PC-3 (cell line): ENCODE results near the gene BRD9.

Experiments used
- CTCF ChIP-seq: fragments of 300-600 bp; sonication (generic); conservative IDR thresholded peaks from 2 replicates; pipeline ENCODE4 v1.5.1; 2017; ENCODE audit warnings: antibody characterized with exemption, low read depth, mild to moderate bottlenecking, low read length
- EZH2 ChIP-seq: fragments of 300-600 bp; sonication (generic); IDR thresholded peaks from one replicate; pipeline ENCODE4 v1.6.1; 2017; ENCODE audit warnings: antibody characterized with exemption, mild to moderate bottlenecking, low read length; ENCODE audit not compliant: unreplicated experiment
- EZH2phosphoT487 ChIP-seq: fragments of 300-600 bp; sonication (generic); IDR thresholded peaks from 2 replicates; pipeline ENCODE4 v1.6.1; 2018; ENCODE audit warnings: mild to moderate bottlenecking, antibody characterized with exemption, low read length, borderline replicate concordance

- no peak for TF ChIP-seq CTCF
- no peak for TF ChIP-seq EZH2
- no peak for TF ChIP-seq EZH2phosphoT487
These were observed 33.2 kb downstream of the BRD9 start for GRCh38 chr5:859391-859790.
